IMR-90 (cell line): ENCODE results near the gene CAMK2D. TPM values are rescaled to one million over a fixed set of nuclear protein-coding genes. Genes with fewer than 3 reads are reported as not detected.

Experiments
- ATAC-seq: fragments of 200-7000 bp; cut with Tn5 transposase; 2 replicates; pipeline ENCODE4 v1.9.1; 2020; ENCODE audit warnings: low read depth, mild to moderate bottlenecking, moderate library complexity
- BruUV-seq: library from RNA; stranded (reverse); fragments of 400-500 nt; replicated peaks from 2 replicates; lab custom pipeline; 2021; lab: Mats Ljungman, UMichigan
- CTCF ChIA-PET: fragments of 300-600 bp; formaldehyde crosslinking; extraction: SDS; loops from one replicate; lab custom pipeline; 2021; ENCODE audit warnings: antibody characterized with exemption; lab: Yijun Ruan, JAX
- POLR2A ChIA-PET: fragments of 300-600 bp; sonication (Branson Sonifier 250); formaldehyde crosslinking; loops from one replicate; lab custom pipeline; 2022; ENCODE audit warnings: antibody characterized with exemption; ENCODE audit not compliant: unreplicated experiment; lab: Charles Lee
- DNase-seq: peaks from one replicate; pipeline ENCODE4 v3.0.0; 2013
- H2AFZ ChIP-seq: replicated peaks from 2 replicates; pipeline ENCODE3; 2013; ENCODE audit warnings: low read length, mild to moderate bottlenecking; ENCODE audit not compliant: poor library complexity
- H2AK5ac ChIP-seq: 2 replicates; pipeline ENCODE4 v1.6.1; 2013; ENCODE audit warnings: low read depth, low read length, inconsistent platforms
- H2AK9ac ChIP-seq: replicated peaks from 2 replicates; pipeline ENCODE3; 2013; ENCODE audit warnings: mild to moderate bottlenecking, low read depth, low read length, moderate library complexity; ENCODE audit not compliant: poor library complexity
- H2BK120ac ChIP-seq: 2 replicates; pipeline ENCODE4 v1.6.1; 2013; ENCODE audit warnings: low read depth, low read length, inconsistent platforms
- H2BK15ac ChIP-seq: 3 replicates; pipeline ENCODE4 v1.6.1; 2013; ENCODE audit warnings: low read depth, low read length, inconsistent platforms
- H2BK20ac ChIP-seq: 2 replicates; pipeline ENCODE4 v1.6.1; 2013; ENCODE audit warnings: low read depth, mild to moderate bottlenecking, inconsistent platforms, low read length, moderate library complexity
- H2BK5ac ChIP-seq: 2 replicates; pipeline ENCODE4 v1.6.1; 2013; ENCODE audit warnings: mild to moderate bottlenecking, low read depth, low read length, inconsistent platforms; ENCODE audit not compliant: poor library complexity, severe bottlenecking
- H3K14ac ChIP-seq: replicated peaks from 2 replicates; pipeline ENCODE4 v1.6.1; 2013; ENCODE audit warnings: low read depth, low read length, inconsistent platforms
- H3K18ac ChIP-seq: 2 replicates; pipeline ENCODE4 v1.6.1; 2013; ENCODE audit warnings: low read depth, low read length, control low read depth
- H3K23ac ChIP-seq: 2 replicates; pipeline ENCODE4 v1.6.1; 2013; ENCODE audit warnings: low read depth, low read length, inconsistent platforms
- H3K27ac ChIP-seq: 2 replicates; pipeline ENCODE4 v1.5.1; 2013; ENCODE audit warnings: mild to moderate bottlenecking, control low read depth, low read length; ENCODE audit not compliant: insufficient read depth
- H3K27me3 ChIP-seq: 2 replicates; pipeline ENCODE4 v1.6.1; 2013; ENCODE audit warnings: low read length; ENCODE audit not compliant: control insufficient read depth, insufficient read depth
- H3K36me3 ChIP-seq: 2 replicates; pipeline ENCODE4 v1.6.1; 2013; ENCODE audit warnings: low read length, mixed read lengths; ENCODE audit not compliant: control insufficient read depth, insufficient read depth
- H3K4ac ChIP-seq: 2 replicates; pipeline ENCODE4 v1.6.1; 2013; ENCODE audit warnings: low read depth, low read length, inconsistent platforms
- H3K4me1 ChIP-seq: 2 replicates; pipeline ENCODE4 v1.6.1; 2013; ENCODE audit warnings: low read length, mixed read lengths; ENCODE audit not compliant: control insufficient read depth, insufficient read depth
- H3K4me2 ChIP-seq: 2 replicates; pipeline ENCODE4 v1.6.1; 2013; ENCODE audit warnings: low read depth, mild to moderate bottlenecking, control low read depth, low read length, moderate library complexity
- H3K4me3 ChIP-seq: 2 replicates; pipeline ENCODE4 v1.5.1; 2013; ENCODE audit warnings: low read depth, mild to moderate bottlenecking, control low read depth, low read length, moderate library complexity; ENCODE audit not compliant: insufficient read depth
- H3K56ac ChIP-seq: 2 replicates; pipeline ENCODE4 v1.6.1; 2013; ENCODE audit warnings: low read length, inconsistent platforms; ENCODE audit not compliant: insufficient read depth; ENCODE audit errors: extremely low read depth
- H3K79me1 ChIP-seq, 2 experiments: 2 replicates each; pipeline ENCODE4 v1.6.1; 2013; ENCODE audit warnings: low read length in 2 of 2, inconsistent platforms in 1 of 2, low read depth in 1 of 2
- H3K9ac ChIP-seq: 2 replicates; pipeline ENCODE4 v1.6.1; 2013; ENCODE audit warnings: low read depth, low read length, control low read depth
- H3K9me1 ChIP-seq: 2 replicates; pipeline ENCODE4 v1.6.1; 2013; ENCODE audit warnings: low read length, inconsistent platforms; ENCODE audit not compliant: insufficient read depth
- H3K9me3 ChIP-seq: 2 replicates; pipeline ENCODE4 v1.6.1; 2013; ENCODE audit warnings: low read length; ENCODE audit not compliant: control insufficient read depth, insufficient read depth
- H4K20me1 ChIP-seq: 2 replicates; pipeline ENCODE4 v1.6.1; 2013; ENCODE audit warnings: low read length, inconsistent platforms; ENCODE audit not compliant: insufficient read depth
- H4K5ac ChIP-seq: 2 replicates; pipeline ENCODE4 v1.6.1; 2013; ENCODE audit warnings: mild to moderate bottlenecking, low read depth, low read length, control low read depth
- H4K8ac ChIP-seq, 2 experiments: 2 replicates each; pipeline ENCODE4 v1.6.1; 2013; ENCODE audit warnings: low read depth in 2 of 2, low read length in 2 of 2, control low read depth in 1 of 2, inconsistent platforms in 1 of 2
- H4K91ac ChIP-seq: 2 replicates; pipeline ENCODE4 v1.6.1; 2013; ENCODE audit warnings: low read depth, low read length, inconsistent platforms; ENCODE audit not compliant: insufficient read depth
- CHD1 ChIP-seq: IDR thresholded peaks from 2 replicates; pipeline ENCODE4 v1.6.1; 2012; ENCODE audit warnings: low read depth, low read length, improper control_type of control experiment
- MAZ ChIP-seq: IDR thresholded peaks from 2 replicates; pipeline ENCODE4 v1.6.1; 2012; ENCODE audit warnings: low read depth, mild to moderate bottlenecking, low read length, improper control_type of control experiment, moderate library complexity, borderline replicate concordance
- RCOR1 ChIP-seq: IDR thresholded peaks from 2 replicates; pipeline ENCODE4 v1.6.1; 2012; ENCODE audit warnings: mild to moderate bottlenecking, low read length, improper control_type of control experiment; ENCODE audit not compliant: insufficient replicate concordance
- USF2 ChIP-seq: fragments of 150-350 bp; IDR thresholded peaks from 2 replicates; pipeline ENCODE4 v1.6.1; 2017; ENCODE audit warnings: mild to moderate bottlenecking, antibody characterized with exemption, low read length, low read depth
- WGBS, 2 experiments: methylation state at CpG; one replicate each; pipeline versions ENCODE4 v1.1.5 to v1.1.7; 2013; ENCODE audit warnings: missing lambda C conversion rate in 2 of 2; ENCODE audit not compliant: insufficient read length in 1 of 2; ENCODE audit errors: extremely low coverage in 2 of 2; 5-methylcytosine and 5-hydroxymethylcytosine counted together
- dilution Hi-C: fragments of 300-500 bp; cut with HindIII; formaldehyde crosslinking; loops from one replicate; pipeline ENCODE4 v1.14.3; 2018; ENCODE audit warnings: low sequenced_read_pairs; ENCODE audit not compliant: unreplicated experiment
- in situ Hi-C: fragments of 300-500 bp; cut with MboI; formaldehyde crosslinking; loops from 3 replicates; pipeline ENCODE4 v1.14.3; 2019; ENCODE audit warnings: low sequenced_read_pairs, inconsistent platforms, mixed read lengths
- intact Hi-C: fragments of 100-400 bp; cut with micrococcal nuclease; formaldehyde crosslinking; loops from 2 replicates; pipeline ENCODE4 v1.10.0; 2022
- polyA plus RNA-seq, 3 experiments: library from polyadenylated mRNA; depleted of rRNA; stranded (reverse); fragments of >200 nt; gene quantifications; 2 replicates each; pipeline ENCODE4 v1.2.3, GENCODE V29; 2012; ENCODE audit warnings: low replicate concordance in 1 of 3
- total RNA-seq: library from RNA; depleted of rRNA; stranded (reverse); fragments of >200 nt; gene quantifications from 2 replicates; pipeline ENCODE4 v1.2.3, GENCODE V29; 2012

Gene CAMK2D
- total and polyA plus RNA-seq, 2 of the 4 experiments (the other 2 are of a cell fraction): 44.6 to 156 TPM

GRCh38 chr4:113436360-113436759, 325.2 kb downstream of the CAMK2D start:
- no peak overlapping the region for H2BK15ac ChIP-seq
- intact Hi-C loops (no loop called here), in situ Hi-C loops (no loop called here), dilution Hi-C loops (no loop called here)
- H3K4ac ChIP-seq: no peak overlapping the region; the same call in 1 of the 2 replicates
- TF ChIP-seq MAZ: no peak
- TF ChIP-seq CHD1: no peak
- 0 out of 2 replicates have a peak, but pooled peaks have one; percentile 5 for TF ChIP-seq USF2
- TF ChIP-seq RCOR1: no peak
- ATAC-seq (peak; percentile 51), DNase-seq (peak; percentile 70)
- H4K8ac ChIP-seq: peak overlapping the region in 1 of 2 experiments; percentile 12; a peak in 1 of 4 replicates
- H3K36me3 ChIP-seq: no peaks in the 10 kb centered on the region
- WGBS, 2 experiments: 0% methylated on average over 1 of the region's 3 CpGs; no CpG with 5 or more reads in 1 of the 2 experiments
- H3K56ac ChIP-seq: no peak overlapping the region
- H4K91ac ChIP-seq: no peak overlapping the region
- ChIA-PET POLR2A (no interaction called here), CTCF (interaction anchor here (0.5 kb wide), 1 partner anchor 386 kb away, joined by 3 read pairs; no protein-coding TSS in a partner anchor)
- no peaks in the 10 kb centered on the region for H3K27me3 ChIP-seq
- H2BK120ac ChIP-seq: 0 out of 2 replicates have a peak overlapping the region, but pooled peaks have one; percentile 9
- peak overlapping the region; percentile 47 for H2BK5ac ChIP-seq
- H3K18ac ChIP-seq: no peak overlapping the region
- H2AK9ac ChIP-seq: no peak overlapping the region
- no peak overlapping the region for H4K5ac ChIP-seq
- H3K23ac ChIP-seq: no peak overlapping the region
- no peak overlapping the region for H3K4me3 ChIP-seq
- H2AFZ ChIP-seq: no peak overlapping the region
- no peaks in the 10 kb centered on the region for H4K20me1 ChIP-seq
- H2BK20ac ChIP-seq: peak overlapping the region; percentile 55; the same call in 1 of the 2 replicates
- no peak overlapping the region for H2AK5ac ChIP-seq
- H3K9me3 ChIP-seq: no peaks in the 10 kb centered on the region
- no TSS peak for BruUV-seq
- no peak overlapping the region; the same call in 1 of the 2 replicates for H3K14ac ChIP-seq
- no peak overlapping the region; the same call in 1 of the 2 replicates for H3K4me2 ChIP-seq
- peaks cover 3% of the 10 kb centered on the region; the same call in 1 of the 2 replicates for H3K4me1 ChIP-seq
- H3K27ac ChIP-seq: no peak overlapping the region
- H3K79me1 ChIP-seq: no peaks in the 10 kb centered on the region
- no peaks in the 10 kb centered on the region for H3K9me1 ChIP-seq
- H3K9ac ChIP-seq: no peak overlapping the region
